Stomach (tissue), 4 donors: Measurements from ENCODE around the gene LCN6.

ENCODE experiments used
- EP300 ChIP-seq: sonication (generic); formaldehyde crosslinking; IDR thresholded peaks from one replicate; pipeline ENCODE4 v1.6.1; 2017; ENCODE audit warnings: antibody characterized with exemption
- TF ChIP-seq, protein P1 (sequence below), 7 experiments: fragments of 450-650 bp in 4 of 7; fragments of 200-600 bp in 3 of 7; sonication (generic) in 3 of 7; IDR thresholded peaks; one replicate each; pipeline ENCODE4 v1.5.1; 2016 to 2019; ENCODE audit warnings: antibody characterized with exemption in 7 of 7, control low read depth in 2 of 7, mild to moderate bottlenecking in 1 of 7

- TF ChIP-seq EP300 = no peak
- TF ChIP-seq, protein P1, sequence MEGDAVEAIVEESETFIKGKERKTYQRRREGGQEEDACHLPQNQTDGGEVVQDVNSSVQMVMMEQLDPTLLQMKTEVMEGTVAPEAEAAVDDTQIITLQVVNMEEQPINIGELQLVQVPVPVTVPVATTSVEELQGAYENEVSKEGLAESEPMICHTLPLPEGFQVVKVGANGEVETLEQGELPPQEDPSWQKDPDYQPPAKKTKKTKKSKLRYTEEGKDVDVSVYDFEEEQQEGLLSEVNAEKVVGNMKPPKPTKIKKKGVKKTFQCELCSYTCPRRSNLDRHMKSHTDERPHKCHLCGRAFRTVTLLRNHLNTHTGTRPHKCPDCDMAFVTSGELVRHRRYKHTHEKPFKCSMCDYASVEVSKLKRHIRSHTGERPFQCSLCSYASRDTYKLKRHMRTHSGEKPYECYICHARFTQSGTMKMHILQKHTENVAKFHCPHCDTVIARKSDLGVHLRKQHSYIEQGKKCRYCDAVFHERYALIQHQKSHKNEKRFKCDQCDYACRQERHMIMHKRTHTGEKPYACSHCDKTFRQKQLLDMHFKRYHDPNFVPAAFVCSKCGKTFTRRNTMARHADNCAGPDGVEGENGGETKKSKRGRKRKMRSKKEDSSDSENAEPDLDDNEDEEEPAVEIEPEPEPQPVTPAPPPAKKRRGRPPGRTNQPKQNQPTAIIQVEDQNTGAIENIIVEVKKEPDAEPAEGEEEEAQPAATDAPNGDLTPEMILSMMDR (IDR thresholded peaks at IDR 0.05) = no peak
These were observed 37.8 kb downstream of the LCN6 start for GRCh38 chr9:136710543-136710942.
